GM19467 (cell line): ENCODE results near the gene AGRN.
"Not testable (repeated sequence)": the region's sequence is repeated elsewhere in the genome, so short reads cannot be mapped to it uniquely, and the experiment has no call there.

Experiments
- ATAC-seq: cut with Tn5 transposase; IDR thresholded peaks from one replicate; pipeline ENCODE4 v1.9.1; 2021; ENCODE audit warnings: mild to moderate bottlenecking, moderate library complexity; ENCODE audit not compliant: unreplicated experiment

AGRN gene

DNA sequence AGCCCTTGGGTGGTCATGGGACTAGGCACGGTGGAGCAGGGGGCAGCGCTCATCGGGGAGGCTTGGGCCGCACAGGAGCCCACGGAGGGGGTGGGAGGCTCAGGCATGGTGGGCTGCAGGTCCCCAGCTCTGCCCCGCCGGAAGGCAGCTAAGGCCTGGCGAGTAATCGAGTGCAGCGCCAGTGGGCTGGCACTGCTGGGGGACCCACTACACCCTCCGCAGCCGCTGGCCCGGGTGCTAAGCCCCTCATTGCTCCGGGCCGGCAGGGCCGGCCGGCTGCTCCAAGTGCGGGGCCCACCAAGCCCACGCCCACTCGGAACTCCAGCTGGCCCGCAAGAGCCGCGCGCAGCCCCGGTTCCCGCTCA is 1.6 kb upstream of the AGRN start:
- not testable (repeated sequence) for ATAC-seq

DNA sequence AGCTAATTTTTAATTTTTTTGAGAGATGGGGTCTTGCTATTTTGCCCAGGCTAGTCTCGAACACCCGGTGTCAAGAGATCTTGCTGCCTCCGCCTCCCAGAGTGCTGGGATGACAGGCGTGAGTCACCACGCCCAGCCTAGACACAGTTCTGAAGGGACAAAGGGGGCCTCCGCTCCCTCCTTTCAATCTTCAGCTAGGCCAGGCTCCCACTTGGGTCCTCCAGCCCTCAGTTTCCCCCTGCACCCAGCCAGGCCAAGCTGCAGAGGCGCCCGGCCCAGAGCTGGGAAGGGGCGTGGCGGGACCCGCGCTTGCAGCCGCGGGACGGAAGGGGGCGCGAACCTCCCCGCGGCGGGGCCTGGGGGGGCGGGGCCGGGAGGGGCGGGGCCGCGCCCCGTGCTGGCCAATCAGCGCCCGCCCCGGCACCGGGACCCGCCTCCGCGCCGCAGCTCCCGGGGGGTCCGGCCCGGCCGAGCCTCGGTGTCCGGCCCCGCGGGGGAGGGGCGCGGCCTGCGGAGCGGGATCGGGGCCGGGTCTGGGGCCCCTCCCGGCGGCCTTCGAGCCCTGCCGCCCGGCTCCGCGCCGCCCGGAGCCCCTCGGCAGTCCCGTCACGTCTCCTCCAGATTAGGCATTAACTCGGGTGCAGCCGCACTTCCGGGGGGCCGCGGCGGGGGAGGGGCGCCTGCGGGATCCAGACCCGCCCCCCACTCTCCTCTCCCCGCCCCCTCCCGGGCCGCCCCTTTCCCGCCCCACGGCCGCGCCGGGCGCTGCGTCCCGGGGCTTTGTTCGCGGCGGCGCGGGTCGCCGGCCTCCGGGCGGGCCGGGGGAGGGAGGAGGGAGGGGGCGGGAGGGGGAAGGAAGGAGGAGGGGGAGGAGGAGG is 559 bp upstream of the AGRN start:
- peak; percentile 62 for ATAC-seq

DNA sequence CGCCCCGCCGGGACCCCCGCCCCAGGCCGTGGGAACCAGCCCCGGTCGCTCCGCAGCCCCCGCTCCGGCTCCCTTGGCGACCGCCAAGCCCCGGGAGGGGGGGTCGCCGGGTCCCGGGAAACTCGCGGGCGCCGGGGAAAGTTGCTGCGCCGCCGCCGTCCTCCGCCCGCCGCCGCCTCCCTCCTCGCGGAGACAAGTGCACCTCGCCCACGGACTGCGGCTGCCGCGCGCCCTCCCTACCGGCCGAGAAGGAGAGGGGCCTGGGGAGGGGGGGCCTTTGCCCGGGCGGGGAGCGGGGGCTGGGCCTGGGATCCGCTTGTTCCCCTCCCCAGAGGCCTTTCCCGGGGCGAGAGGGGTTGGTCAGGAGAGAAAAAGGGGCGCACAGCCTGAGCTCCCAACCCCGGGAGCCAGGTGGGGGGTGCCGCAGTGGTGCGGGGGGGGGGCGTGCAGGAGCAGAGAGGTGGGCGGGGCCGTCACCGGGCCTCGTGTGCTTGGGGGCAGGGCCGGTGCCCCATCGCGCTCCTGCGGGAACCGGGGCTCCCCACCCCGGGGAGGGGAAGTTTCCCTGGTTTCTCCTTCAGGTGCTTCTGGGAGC is 592 bp downstream of the AGRN start:
- peak; percentile 13 for ATAC-seq

DNA sequence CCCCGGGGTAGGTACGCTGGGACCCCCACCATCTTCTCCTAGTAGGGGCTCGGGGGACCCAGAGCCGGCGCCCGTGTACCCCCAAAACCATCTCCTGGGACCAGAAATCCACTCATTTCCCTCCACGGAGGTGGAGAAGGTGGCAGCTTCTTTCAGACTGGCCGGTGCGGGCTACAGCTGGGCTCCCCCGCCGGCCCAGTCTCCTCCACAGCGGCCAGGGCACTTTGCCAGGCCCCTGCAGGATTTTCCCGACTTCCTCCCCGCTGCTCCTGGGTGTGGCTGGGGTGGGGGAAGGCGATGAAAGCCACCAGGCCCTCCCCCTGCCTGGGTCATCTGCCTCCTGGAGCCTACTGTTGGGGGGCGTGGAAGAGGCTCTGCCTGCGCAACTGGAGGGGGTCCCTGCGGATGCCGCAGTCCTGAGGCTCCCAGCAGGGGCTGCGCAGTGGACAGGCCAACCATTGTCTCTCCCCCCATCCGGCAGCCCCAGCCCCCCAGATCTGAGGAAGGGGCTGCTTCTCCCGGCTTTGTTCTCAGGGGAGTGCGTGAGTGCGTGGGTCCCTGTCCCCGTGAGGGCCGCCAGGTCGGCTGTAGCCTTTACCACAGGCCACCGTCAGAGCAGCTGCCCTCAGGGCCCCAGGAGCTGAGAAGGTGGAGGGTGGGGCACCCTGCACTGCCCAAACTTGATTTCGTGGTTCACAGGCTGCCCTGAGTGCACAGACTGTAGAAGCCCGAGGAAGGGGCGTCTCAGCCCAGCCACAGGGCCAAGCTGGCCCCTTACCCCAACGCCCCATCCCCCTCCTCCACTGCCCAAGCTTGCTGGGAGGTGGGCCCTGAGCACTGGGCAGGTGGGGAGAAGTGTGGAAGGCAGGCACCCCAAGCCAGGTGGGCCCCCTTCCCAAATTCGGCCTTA is 1.3 kb downstream of the AGRN start:
- no peak for ATAC-seq

DNA sequence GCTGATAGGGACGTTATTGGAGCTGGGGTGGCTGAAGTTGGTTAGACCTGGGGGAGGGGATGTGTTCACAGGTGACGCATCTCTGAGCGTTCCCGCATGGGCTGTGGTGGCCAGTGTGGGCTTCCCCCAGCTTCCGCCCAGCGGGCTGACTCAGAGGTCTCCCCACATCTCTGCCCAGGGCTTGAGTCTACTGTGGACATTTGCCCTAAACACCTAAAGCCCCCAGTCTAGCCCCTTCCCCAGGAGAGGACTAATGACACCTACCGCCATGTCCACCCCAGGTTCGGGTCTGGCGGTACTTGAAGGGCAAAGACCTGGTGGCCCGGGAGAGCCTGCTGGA is 2.0 kb downstream of the AGRN start:
- no peak for ATAC-seq

DNA sequence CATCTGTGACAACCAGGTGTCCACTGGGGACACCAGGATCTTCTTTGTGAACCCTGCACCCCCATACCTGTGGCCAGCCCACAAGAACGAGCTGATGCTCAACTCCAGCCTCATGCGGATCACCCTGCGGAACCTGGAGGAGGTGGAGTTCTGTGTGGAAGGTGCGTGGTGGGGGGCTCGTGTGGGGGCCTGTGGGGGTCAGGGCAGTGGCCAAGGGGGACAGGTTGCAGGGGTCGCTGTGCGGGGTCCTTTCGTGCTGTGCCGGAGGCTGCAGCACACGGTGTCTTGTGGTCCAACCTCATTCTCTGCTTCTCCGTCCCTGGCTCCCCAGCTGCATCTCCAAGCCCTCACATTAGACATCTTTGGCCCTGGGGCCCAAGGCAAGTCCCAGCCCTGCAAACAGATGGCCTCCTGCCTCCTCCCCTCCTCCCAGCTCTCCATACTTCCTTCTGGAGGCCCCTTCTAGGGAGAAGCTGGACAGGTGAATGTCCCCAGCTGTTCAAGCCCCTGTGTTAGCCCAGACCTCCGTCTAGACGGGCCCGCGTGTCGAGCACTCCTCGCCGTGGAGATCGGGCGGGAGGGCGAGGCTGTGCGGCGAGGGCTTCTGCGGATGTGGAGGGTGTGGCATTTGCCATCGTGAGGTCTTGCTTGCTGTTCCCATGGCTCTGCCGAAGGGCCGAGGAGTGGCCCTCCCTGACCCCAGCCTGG is 2.5 kb downstream of the AGRN start:
- ATAC-seq, result no peak

DNA sequence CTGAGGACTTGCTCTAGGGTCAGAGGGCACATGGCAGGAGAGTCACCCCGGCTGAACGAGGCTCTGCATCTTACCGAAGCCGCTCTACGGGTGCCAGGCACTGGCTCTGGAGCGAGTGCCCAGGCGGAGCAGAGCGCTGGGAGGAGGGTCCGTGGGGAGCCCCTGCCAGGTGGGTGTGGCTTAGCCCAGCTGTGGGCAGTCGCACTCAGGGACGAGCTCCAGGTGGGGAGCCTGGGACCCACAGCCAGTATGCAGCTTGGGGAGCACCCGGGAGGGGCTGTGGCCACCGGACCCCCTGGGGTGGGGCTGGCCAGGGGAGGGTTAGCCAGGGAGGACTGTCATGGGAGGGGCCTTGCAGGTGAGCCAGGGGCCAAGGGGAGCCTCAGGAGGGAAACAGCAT is 3.8 kb downstream of the AGRN start:
- ATAC-seq, result no peak

DNA sequence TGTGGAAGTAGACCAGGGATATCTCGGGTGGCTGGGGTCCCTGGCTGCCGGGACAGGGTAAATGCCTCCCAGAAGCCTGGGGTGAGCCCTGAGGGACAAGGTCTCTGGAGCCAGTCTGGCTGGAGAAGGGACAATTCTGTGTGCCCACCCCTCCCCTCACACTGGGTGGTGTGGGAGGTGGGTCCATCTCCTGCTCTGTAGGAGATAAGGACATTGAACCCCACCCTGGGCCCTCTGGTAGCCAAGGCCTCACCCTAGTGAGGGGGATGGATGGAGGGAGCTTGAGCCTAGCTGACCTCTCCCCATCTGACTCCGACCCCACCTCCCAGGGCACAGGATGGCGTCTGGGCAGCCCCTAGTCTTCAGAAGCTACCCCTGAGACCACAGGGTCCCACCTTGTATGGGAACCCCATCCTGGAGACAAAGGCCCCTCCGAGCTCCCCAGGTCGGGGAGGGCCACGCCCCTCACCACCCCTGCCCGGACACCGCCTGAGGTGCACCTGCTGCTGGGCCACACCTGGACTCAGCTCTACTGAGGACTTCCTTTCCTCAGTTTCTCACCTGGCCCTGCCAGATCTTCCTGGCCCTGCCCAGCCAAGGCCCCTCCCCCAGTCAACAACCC is 4.3 kb downstream of the AGRN start:
- ATAC-seq, result no peak

DNA sequence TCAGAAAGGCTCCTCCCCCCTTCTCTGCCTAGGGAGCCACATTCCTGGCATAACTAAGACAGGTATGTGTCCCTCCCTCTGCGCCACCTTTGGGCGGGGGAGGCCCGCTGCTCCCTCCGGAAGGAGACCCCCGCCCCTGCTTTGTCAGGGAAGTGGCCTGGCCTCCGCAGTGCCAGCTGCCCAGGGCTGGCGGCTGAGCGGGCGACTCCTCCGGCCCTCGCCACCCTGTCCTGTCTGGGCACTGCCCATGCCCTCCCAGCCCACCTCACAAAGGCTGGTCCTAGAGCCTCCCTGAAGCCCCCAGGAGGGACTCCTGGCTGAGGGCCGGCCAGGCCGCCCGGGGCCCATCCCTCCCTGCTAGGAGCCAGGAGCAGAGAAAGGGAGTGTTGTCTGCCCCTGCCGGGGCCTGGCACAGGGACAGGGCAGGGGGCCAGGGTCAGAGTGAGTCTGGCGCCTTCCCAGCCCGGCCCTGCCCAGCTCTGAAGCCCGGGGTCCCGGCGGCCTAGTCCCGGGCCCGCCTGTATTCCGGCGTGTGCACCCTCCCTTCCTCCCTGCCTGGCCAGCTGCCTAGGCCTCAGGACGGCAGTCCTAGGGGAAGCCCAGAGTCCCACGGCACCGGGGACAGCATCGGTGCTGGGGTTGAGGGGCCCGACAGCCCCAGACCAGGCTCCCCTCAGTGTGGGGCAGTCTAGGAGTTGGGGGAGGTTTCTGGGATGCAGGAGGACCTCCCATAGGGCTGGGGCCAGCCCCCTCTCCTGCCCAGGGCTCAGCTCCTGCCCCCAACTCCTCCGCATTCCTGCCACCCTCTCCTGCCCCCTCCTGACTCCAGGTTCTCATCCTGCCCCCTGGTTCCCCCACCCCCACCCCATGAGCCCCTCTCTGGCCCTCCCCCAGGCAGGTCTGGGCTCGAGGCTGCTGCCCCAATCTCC is 5.1 kb downstream of the AGRN start:
- no peak for ATAC-seq

DNA sequence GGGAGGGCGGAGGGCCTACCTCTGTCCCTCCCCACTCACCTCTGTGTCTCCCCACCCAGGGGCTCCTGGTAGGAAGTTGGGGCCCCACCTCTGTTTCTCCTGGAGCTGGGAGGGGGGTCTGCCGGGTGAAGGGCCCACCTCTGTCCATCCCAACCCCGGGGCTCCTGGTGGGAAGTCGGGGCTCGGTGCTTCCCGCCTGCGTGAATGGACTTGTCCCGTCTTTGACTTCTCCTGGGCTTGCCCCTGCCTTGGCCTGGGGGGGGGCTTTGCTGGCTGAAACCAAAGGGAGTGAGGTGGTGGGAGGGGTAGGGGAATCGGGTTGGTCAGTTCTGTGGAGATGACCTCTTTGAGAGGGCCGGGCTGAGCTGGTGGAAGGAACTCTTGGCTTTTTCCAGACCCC is 5.8 kb downstream of the AGRN start:
- no peak for ATAC-seq

DNA sequence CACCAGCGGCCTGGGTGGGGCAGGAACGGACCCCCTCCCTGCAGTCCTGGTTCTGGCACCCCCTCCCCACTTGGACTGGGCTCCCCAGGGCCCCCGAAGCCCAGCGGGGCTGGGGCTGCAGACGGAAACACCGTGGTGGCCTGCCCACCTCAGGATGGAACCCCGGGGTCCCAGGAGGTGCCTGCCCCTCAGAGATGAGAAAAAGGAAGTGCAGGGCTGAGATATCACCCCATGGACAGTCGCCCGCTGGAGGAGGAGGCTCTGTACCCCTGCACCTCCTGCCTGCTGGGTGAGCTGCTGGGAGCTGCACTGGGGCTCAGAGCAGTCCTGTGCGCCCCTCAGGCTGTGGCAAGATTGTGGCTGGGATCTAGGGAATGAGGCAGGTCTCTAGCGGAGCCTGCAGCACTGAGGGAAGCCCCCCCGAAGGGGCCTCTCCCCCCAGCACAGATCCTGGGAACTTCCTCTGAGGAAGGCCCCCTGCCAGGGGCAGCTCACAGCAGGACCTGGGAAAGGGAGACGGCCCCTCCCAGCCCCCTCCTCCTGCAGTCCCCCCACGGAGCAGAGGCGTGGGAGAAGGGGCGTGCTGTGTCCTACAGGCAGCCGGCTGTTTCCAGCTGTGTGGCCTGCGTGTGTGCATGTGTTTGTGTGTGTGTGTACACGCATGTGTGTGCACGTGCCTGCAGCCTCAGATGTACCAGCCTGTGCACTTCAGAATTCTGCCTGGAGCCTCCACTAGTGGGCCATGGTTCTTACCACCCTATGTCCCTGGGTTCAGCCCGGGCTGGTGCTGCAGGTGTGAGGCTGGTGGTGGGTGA is 6.9 kb downstream of the AGRN start:
- no peak for ATAC-seq

DNA sequence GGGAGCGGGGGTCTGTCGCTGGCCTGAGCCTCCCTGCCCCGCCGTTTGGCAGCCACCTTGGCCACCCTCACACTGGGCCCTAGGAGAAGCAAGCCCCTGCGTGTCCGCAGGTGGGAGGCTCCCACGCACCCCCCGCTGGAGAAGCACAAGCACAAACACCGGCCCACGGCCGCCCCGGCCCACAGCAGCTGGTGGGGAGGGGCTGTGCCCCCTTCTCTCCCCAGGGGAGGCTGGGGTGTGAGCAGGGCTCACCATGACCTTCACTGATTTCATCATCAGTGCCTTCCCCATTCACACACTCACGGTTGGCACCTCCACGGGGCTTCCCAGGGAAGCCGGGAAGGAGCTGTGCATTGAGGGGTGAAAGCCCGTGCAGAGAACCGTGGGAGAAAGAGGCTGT is 7.9 kb downstream of the AGRN start:
- ATAC-seq, result no peak

DNA sequence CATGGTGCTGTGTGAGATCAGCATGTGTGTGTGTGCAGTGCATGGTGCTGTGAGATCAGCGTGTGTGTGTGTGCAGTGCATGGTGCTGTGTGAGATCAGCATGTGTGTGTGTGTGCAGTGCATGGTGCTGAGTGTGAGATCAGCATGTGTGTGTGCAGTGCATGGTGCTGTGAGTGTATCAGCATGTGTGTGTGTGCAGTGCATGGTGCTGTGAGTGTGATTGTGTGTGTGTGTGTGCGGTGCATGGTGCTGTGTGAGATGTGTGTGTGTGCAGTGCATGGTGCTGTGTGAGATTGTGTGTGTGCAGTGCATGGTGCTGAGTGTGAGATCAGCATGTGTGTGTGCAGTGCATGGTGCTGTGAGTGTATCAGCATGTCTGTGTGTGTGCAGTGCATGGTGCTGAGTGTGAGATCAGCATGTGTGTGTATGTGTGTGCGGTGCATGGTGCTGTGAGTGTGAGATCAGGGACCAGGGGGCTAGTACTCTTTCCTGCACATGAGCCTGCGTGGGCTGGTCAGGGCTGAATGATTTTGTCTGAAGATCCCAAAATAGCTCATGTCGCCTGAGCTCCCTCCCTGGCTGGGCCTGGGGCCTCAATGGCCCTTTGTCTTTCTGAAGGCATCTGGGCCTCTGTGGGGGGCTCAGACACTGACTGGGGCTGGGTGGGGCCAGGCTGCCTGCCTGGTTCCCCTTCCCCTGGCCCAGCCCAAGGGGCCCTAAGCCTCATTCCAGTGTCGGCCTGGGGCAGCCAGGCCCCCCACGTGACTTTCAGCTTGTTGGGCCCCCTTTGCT is 11.1 kb downstream of the AGRN start:
- not testable (repeated sequence) for ATAC-seq

DNA sequence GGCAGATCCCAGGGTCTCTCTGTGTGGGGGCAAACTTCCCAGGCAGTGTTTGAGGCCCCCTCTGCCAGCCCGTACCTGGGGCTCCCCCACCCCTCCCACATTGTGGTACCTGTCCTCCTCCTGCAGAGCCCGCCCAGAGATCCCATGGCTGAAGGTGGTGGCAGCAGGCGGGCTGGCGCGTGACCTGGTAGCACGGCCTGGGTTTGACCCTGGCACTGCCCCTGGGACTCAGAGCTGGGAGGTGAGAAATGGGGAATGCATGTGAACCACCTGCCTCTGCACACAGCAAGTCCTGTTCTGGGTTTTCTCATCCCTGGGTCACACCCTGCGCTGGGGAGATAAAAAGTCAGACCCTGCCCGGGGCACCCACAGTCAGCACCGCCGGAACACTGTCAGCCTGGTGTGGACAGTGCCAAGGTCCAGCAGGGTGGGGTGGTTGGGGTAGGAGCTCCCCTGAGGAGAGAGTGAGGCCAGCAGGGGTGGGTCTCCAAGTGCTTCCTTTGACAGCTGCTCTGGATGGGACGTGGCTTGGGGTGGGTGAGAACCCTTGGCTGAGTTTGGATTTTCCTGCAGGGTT is 11.8 kb downstream of the AGRN start:
- ATAC-seq, result no peak

DNA sequence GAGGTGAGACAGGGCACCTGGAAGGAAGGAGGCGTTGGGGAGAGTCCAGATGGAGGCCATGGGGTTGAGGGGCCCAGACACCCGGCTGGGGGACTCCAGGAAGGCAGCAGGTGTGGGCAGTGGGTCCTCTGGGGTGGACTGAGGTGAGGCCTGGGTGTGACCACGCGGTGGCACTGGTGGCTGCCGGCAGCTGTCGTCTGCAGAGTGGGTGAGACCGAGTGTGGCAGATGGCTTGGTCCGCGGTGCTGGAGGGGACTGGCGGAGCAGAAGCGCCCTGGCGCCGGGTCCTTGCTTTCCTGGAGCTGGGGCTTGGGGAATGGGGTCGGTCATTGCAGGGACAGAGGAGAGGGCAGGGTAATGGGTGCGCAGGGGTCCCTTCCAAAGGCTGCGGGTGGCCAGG is 12.5 kb downstream of the AGRN start:
- ATAC-seq, result no peak

DNA sequence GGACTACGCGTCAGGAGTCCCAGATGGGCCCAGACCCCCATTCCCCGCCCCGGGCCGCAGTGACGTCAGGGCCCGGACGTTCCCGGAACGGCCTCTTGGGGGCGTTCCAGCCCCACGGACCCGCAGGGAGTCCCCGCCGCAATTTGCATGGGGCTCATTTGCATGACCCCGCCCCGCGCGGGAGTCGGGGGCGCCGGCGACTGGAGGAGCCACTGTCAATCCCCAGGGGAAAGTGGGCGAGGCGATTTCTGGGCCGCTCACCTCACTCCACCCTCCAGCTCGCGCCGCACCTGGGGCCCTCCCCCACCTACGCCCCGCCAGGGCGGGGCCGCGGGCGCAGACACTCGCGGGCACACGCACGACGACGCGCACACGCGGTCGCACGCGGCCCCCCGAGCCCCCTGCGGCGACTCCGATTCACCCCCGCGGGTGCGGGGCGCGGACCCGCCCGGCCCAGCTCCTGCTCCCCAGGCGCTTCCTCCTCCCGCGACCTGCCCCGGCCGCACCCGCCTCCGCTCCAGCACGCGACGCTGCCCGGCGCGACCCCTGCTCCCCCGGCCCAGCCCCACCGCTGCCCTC is 13.2 kb downstream of the AGRN start:
- ATAC-seq, result peak; percentile 68

DNA sequence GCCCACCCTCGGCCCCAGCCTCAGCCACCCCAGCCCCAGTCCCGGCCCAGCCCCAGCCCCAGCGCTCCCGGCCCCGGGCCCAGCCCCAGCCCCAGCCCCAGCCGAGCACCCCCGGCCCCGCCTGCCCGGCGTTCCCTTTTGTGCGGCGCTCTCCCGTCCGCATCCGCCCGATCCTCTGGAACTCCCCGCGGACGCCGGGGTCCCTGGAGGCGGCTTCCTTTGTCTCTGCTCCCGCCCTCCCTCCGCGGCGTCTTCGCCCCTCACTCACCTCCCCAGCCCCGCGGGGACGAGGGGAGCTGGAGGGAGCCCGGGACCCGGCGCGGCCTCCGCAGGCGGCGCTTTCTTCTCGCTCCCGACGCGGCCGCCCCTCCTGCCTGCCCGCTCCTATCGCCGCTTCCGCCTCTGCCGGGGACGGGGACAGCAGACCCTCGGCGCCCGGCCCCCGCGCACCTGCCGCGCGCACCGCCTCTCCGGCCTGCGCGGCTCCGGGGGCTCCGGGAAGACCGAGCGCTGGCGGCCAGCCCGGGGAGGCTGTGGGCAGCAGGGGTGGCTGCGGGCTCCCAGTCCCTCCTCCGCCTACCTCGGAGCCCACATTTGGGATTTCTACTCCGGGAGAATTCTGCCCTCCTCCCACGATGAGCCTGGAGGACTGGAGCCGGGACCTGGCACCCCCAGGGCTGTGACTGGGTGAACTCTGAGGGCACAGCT is 14.0 kb downstream of the AGRN start:
- no peak for ATAC-seq
